Measurements from ENCODE around the gene PCGF3.

DNA sequence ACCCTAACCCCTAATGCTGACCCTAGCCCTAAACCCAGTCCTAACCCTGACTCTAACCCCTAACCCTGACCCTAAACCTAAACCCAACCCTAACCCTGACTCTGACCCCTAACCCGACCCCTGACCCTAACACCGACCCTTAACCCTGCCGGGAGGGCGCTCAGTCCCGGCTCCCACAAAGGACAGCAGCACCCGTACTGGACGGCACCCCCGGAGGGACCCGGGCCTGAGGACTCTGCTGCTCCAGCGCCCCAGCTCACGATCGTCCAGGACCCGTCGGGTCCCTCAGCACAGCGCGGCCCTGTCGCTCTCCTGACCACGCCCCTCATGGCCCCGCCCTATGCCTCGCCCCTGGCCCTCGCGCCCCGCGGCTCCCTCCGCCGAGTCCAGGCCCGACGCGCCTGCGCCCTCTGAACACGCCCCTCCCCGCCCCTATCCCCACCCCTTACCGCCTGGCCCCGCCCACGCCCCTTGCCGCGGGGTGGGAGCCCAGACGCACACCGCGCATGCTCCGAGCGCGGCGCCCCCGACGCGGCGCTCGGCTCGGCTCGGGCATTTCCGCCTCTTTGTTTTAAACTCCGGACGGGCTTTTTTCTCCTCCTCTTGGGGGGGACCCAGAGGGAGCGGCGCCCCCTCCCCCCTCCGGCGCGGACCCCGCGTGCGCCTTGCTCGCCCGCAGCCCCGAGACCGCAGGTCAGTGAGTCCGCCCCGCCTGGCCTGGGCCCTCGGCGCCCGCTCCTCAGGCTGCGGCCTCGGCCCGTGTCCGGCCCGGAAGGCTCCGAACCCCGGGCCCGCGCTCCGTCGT, at the start of gene PCGF3:
- TF ChIP-seq POLR2A (IDR thresholded peaks at IDR 0.05; ENCODE audit: low read length) (peak; percentile 41), GATA1 (IDR thresholded peaks at IDR 0.05; ENCODE audit: low read depth, low read length) (no peak)

Data from erythroblast (primary cell).